NCI-H82 (cell line): ENCODE measurements around the gene LAMA3.
"Not testable (repeated sequence)": the region's sequence is repeated elsewhere in the genome, so short reads cannot be mapped to it uniquely, and the experiment has no call there.

Experiments
- DNase-seq: peaks from one replicate; lab custom pipeline; 2025; lab: John Stamatoyannopoulos, UW

LAMA3 gene

GRCh38 chr18:23731861-23732260, 42.6 kb downstream of the LAMA3 start:
- no peak for DNase-seq

GRCh38 chr18:23732439-23732838, 43.2 kb downstream of the LAMA3 start:
- no peak for DNase-seq

- DNase-seq = not testable (repeated sequence)
Observed at GRCh38 chr18:23733265-23733664, 44.0 kb downstream of the LAMA3 start.

- DNase-seq = no peak
Observed at GRCh38 chr18:23733895-23734294, 44.6 kb downstream of the LAMA3 start.

GRCh38 chr18:23735021-23735464, 45.8 kb downstream of the LAMA3 start:
- no peak for DNase-seq

- DNase-seq = no peak
Observed at GRCh38 chr18:23737578-23737977, 48.3 kb downstream of the LAMA3 start.

- no peak for DNase-seq
Observed at GRCh38 chr18:23738151-23738550, 48.9 kb downstream of the LAMA3 start.

- DNase-seq = no peak
Observed at GRCh38 chr18:23738575-23738974, 49.3 kb downstream of the LAMA3 start.

GRCh38 chr18:23740105-23740830, 51.0 kb downstream of the LAMA3 start:
- DNase-seq = no peak

- DNase-seq = not testable (repeated sequence)
Observed at GRCh38 chr18:23741967-23742366, 52.7 kb downstream of the LAMA3 start.

- DNase-seq = peak; percentile 34
Observed at GRCh38 chr18:23743733-23744333, 54.6 kb downstream of the LAMA3 start.

- no peak for DNase-seq
Observed at GRCh38 chr18:23745366-23745765, 56.1 kb downstream of the LAMA3 start.

GRCh38 chr18:23746851-23747250, 57.6 kb downstream of the LAMA3 start:
- no peak for DNase-seq

GRCh38 chr18:23752363-23752762, 63.1 kb downstream of the LAMA3 start:
- no peak for DNase-seq

GRCh38 chr18:23752796-23753195, 63.5 kb downstream of the LAMA3 start:
- DNase-seq = no peak

- DNase-seq = no peak
Observed at GRCh38 chr18:23756590-23757436, 67.6 kb downstream of the LAMA3 start.

GRCh38 chr18:23757437-23757733, 68.1 kb downstream of the LAMA3 start:
- no peak for DNase-seq

GRCh38 chr18:23758281-23758680, 69.0 kb downstream of the LAMA3 start:
- no peak for DNase-seq

- DNase-seq = no peak
Observed at GRCh38 chr18:23761941-23762340, 72.7 kb downstream of the LAMA3 start.

GRCh38 chr18:23763343-23763742, 74.1 kb downstream of the LAMA3 start:
- no peak for DNase-seq

- DNase-seq = no peak
Observed at GRCh38 chr18:23765931-23766330, 76.7 kb downstream of the LAMA3 start.

- peak; percentile 9 for DNase-seq
Observed at GRCh38 chr18:23772327-23773024, 83.2 kb downstream of the LAMA3 start.
